IMR-90 (cell line): ENCODE results near the gene KCNMB3. TPM values are rescaled to one million over a fixed set of nuclear protein-coding genes. Genes with fewer than 3 reads are reported as not detected.

Source experiments
- ATAC-seq: fragments of 200-7000 bp; cut with Tn5 transposase; 2 replicates; pipeline ENCODE4 v1.9.1; 2020; ENCODE audit warnings: low read depth, mild to moderate bottlenecking, moderate library complexity
- BruUV-seq: library from RNA; stranded (reverse); fragments of 400-500 nt; replicated peaks from 2 replicates; lab custom pipeline; 2021; lab: Mats Ljungman, UMichigan
- CTCF ChIA-PET: fragments of 300-600 bp; formaldehyde crosslinking; extraction: SDS; loops from one replicate; lab custom pipeline; 2021; ENCODE audit warnings: antibody characterized with exemption; lab: Yijun Ruan, JAX
- POLR2A ChIA-PET: fragments of 300-600 bp; sonication (Branson Sonifier 250); formaldehyde crosslinking; loops from one replicate; lab custom pipeline; 2022; ENCODE audit warnings: antibody characterized with exemption; ENCODE audit not compliant: unreplicated experiment; lab: Charles Lee
- DNase-seq: peaks from one replicate; pipeline ENCODE4 v3.0.0; 2013
- H2AFZ ChIP-seq: replicated peaks from 2 replicates; pipeline ENCODE3; 2013; ENCODE audit warnings: low read length, mild to moderate bottlenecking; ENCODE audit not compliant: poor library complexity
- H2AK5ac ChIP-seq: 2 replicates; pipeline ENCODE4 v1.6.1; 2013; ENCODE audit warnings: low read depth, low read length, inconsistent platforms
- H2AK9ac ChIP-seq: replicated peaks from 2 replicates; pipeline ENCODE3; 2013; ENCODE audit warnings: mild to moderate bottlenecking, low read depth, low read length, moderate library complexity; ENCODE audit not compliant: poor library complexity
- H2BK120ac ChIP-seq: 2 replicates; pipeline ENCODE4 v1.6.1; 2013; ENCODE audit warnings: low read depth, low read length, inconsistent platforms
- H2BK15ac ChIP-seq: 3 replicates; pipeline ENCODE4 v1.6.1; 2013; ENCODE audit warnings: low read depth, low read length, inconsistent platforms
- H2BK20ac ChIP-seq: 2 replicates; pipeline ENCODE4 v1.6.1; 2013; ENCODE audit warnings: low read depth, mild to moderate bottlenecking, inconsistent platforms, low read length, moderate library complexity
- H2BK5ac ChIP-seq: 2 replicates; pipeline ENCODE4 v1.6.1; 2013; ENCODE audit warnings: mild to moderate bottlenecking, low read depth, low read length, inconsistent platforms; ENCODE audit not compliant: poor library complexity, severe bottlenecking
- H3K14ac ChIP-seq: replicated peaks from 2 replicates; pipeline ENCODE4 v1.6.1; 2013; ENCODE audit warnings: low read depth, low read length, inconsistent platforms
- H3K18ac ChIP-seq: 2 replicates; pipeline ENCODE4 v1.6.1; 2013; ENCODE audit warnings: low read depth, low read length, control low read depth
- H3K23ac ChIP-seq: 2 replicates; pipeline ENCODE4 v1.6.1; 2013; ENCODE audit warnings: low read depth, low read length, inconsistent platforms
- H3K27ac ChIP-seq: 2 replicates; pipeline ENCODE4 v1.5.1; 2013; ENCODE audit warnings: mild to moderate bottlenecking, control low read depth, low read length; ENCODE audit not compliant: insufficient read depth
- H3K27me3 ChIP-seq: 2 replicates; pipeline ENCODE4 v1.6.1; 2013; ENCODE audit warnings: low read length; ENCODE audit not compliant: control insufficient read depth, insufficient read depth
- H3K36me3 ChIP-seq: 2 replicates; pipeline ENCODE4 v1.6.1; 2013; ENCODE audit warnings: low read length, mixed read lengths; ENCODE audit not compliant: control insufficient read depth, insufficient read depth
- H3K4ac ChIP-seq: 2 replicates; pipeline ENCODE4 v1.6.1; 2013; ENCODE audit warnings: low read depth, low read length, inconsistent platforms
- H3K4me1 ChIP-seq: 2 replicates; pipeline ENCODE4 v1.6.1; 2013; ENCODE audit warnings: low read length, mixed read lengths; ENCODE audit not compliant: control insufficient read depth, insufficient read depth
- H3K4me2 ChIP-seq: 2 replicates; pipeline ENCODE4 v1.6.1; 2013; ENCODE audit warnings: low read depth, mild to moderate bottlenecking, control low read depth, low read length, moderate library complexity
- H3K4me3 ChIP-seq: 2 replicates; pipeline ENCODE4 v1.5.1; 2013; ENCODE audit warnings: low read depth, mild to moderate bottlenecking, control low read depth, low read length, moderate library complexity; ENCODE audit not compliant: insufficient read depth
- H3K56ac ChIP-seq: 2 replicates; pipeline ENCODE4 v1.6.1; 2013; ENCODE audit warnings: low read length, inconsistent platforms; ENCODE audit not compliant: insufficient read depth; ENCODE audit errors: extremely low read depth
- H3K79me1 ChIP-seq, 2 experiments: 2 replicates each; pipeline ENCODE4 v1.6.1; 2013; ENCODE audit warnings: low read length in 2 of 2, inconsistent platforms in 1 of 2, low read depth in 1 of 2
- H3K9ac ChIP-seq: 2 replicates; pipeline ENCODE4 v1.6.1; 2013; ENCODE audit warnings: low read depth, low read length, control low read depth
- H3K9me1 ChIP-seq: 2 replicates; pipeline ENCODE4 v1.6.1; 2013; ENCODE audit warnings: low read length, inconsistent platforms; ENCODE audit not compliant: insufficient read depth
- H3K9me3 ChIP-seq: 2 replicates; pipeline ENCODE4 v1.6.1; 2013; ENCODE audit warnings: low read length; ENCODE audit not compliant: control insufficient read depth, insufficient read depth
- H4K20me1 ChIP-seq: 2 replicates; pipeline ENCODE4 v1.6.1; 2013; ENCODE audit warnings: low read length, inconsistent platforms; ENCODE audit not compliant: insufficient read depth
- H4K5ac ChIP-seq: 2 replicates; pipeline ENCODE4 v1.6.1; 2013; ENCODE audit warnings: mild to moderate bottlenecking, low read depth, low read length, control low read depth
- H4K8ac ChIP-seq, 2 experiments: 2 replicates each; pipeline ENCODE4 v1.6.1; 2013; ENCODE audit warnings: low read depth in 2 of 2, low read length in 2 of 2, control low read depth in 1 of 2, inconsistent platforms in 1 of 2
- H4K91ac ChIP-seq: 2 replicates; pipeline ENCODE4 v1.6.1; 2013; ENCODE audit warnings: low read depth, low read length, inconsistent platforms; ENCODE audit not compliant: insufficient read depth
- CHD1 ChIP-seq: IDR thresholded peaks from 2 replicates; pipeline ENCODE4 v1.6.1; 2012; ENCODE audit warnings: low read depth, low read length, improper control_type of control experiment
- MAFK ChIP-seq: IDR thresholded peaks from 2 replicates; pipeline ENCODE4 v1.6.1; 2012; ENCODE audit warnings: low read depth, low read length, improper control_type of control experiment
- MXI1 ChIP-seq: IDR thresholded peaks from 2 replicates; pipeline ENCODE4 v1.6.1; 2012; ENCODE audit warnings: low read depth, mild to moderate bottlenecking, low read length, moderate library complexity, borderline replicate concordance
- WGBS, 2 experiments: methylation state at CpG; one replicate each; pipeline versions ENCODE4 v1.1.5 to v1.1.7; 2013; ENCODE audit warnings: missing lambda C conversion rate in 2 of 2; ENCODE audit not compliant: insufficient read length in 1 of 2; ENCODE audit errors: extremely low coverage in 2 of 2; 5-methylcytosine and 5-hydroxymethylcytosine counted together
- dilution Hi-C: fragments of 300-500 bp; cut with HindIII; formaldehyde crosslinking; loops from one replicate; pipeline ENCODE4 v1.14.3; 2018; ENCODE audit warnings: low sequenced_read_pairs; ENCODE audit not compliant: unreplicated experiment
- in situ Hi-C: fragments of 300-500 bp; cut with MboI; formaldehyde crosslinking; loops from 3 replicates; pipeline ENCODE4 v1.14.3; 2019; ENCODE audit warnings: low sequenced_read_pairs, inconsistent platforms, mixed read lengths
- intact Hi-C: fragments of 100-400 bp; cut with micrococcal nuclease; formaldehyde crosslinking; loops from 2 replicates; pipeline ENCODE4 v1.10.0; 2022
- polyA plus RNA-seq, 3 experiments: library from polyadenylated mRNA; depleted of rRNA; stranded (reverse); fragments of >200 nt; gene quantifications; 2 replicates each; pipeline ENCODE4 v1.2.3, GENCODE V29; 2012; ENCODE audit warnings: low replicate concordance in 1 of 3
- total RNA-seq: library from RNA; depleted of rRNA; stranded (reverse); fragments of >200 nt; gene quantifications from 2 replicates; pipeline ENCODE4 v1.2.3, GENCODE V29; 2012

KCNMB3 gene
- total and polyA plus RNA-seq, 2 of the 4 experiments (the other 2 are of a cell fraction): 0.72 to 1.2 TPM

- no TSS peak for BruUV-seq
- no peak overlapping the region for H3K56ac ChIP-seq
These were observed 17.6 kb upstream of the KCNMB3 start for GRCh38 chr3:179268400-179269051.

More at GRCh38 chr3:179268400-179269051, 17.6 kb upstream of the KCNMB3 start:
- H3K18ac ChIP-seq: no peak overlapping the region
- H3K4me2 ChIP-seq: no peak overlapping the region
- H3K9me3 ChIP-seq: no peaks in the 10 kb centered on the region
- no peak overlapping the region for H4K8ac ChIP-seq
- DNase-seq (no peak), ATAC-seq (no peak)
- H3K36me3 ChIP-seq: no peaks in the 10 kb centered on the region
- H4K91ac ChIP-seq: no peak overlapping the region
- intact Hi-C loops: no loop called here
- H2BK120ac ChIP-seq: no peak overlapping the region
- H2AK9ac ChIP-seq: no peak overlapping the region
- H3K9me1 ChIP-seq: no peaks in the 10 kb centered on the region
- no peak overlapping the region for H3K9ac ChIP-seq
- no peak overlapping the region for H2BK20ac ChIP-seq
- no peak overlapping the region for H3K4ac ChIP-seq
- no peak overlapping the region for H2BK5ac ChIP-seq
- no peak overlapping the region for H2AK5ac ChIP-seq
- peaks cover 3% of the 10 kb centered on the region; the same call in 1 of the 2 replicates for H3K27me3 ChIP-seq
- no peak overlapping the region for H4K5ac ChIP-seq
- H2AFZ ChIP-seq: no peak overlapping the region
- in situ Hi-C loops: no loop called here
- dilution Hi-C loops: no loop called here
- H3K14ac ChIP-seq: no peak overlapping the region
- ChIA-PET CTCF (interaction anchor here (1.0 kb wide), 1 partner anchor 22 kb away, joined by 3 read pairs; no protein-coding TSS in a partner anchor), POLR2A (no interaction called here)
- H3K27ac ChIP-seq: no peak overlapping the region
- TF ChIP-seq MAFK (no peak), MXI1 (no peak), CHD1 (no peak)
- H3K23ac ChIP-seq: no peak overlapping the region
- H3K79me1 ChIP-seq: no peaks in the 10 kb centered on the region
- H3K4me1 ChIP-seq: peaks cover 2% of the 10 kb centered on the region; the same call in 1 of the 2 replicates
- no peak overlapping the region for H3K4me3 ChIP-seq
- no CpG with 5 or more reads among the region's 4 CpGs for WGBS, 2 experiments
- H2BK15ac ChIP-seq: no peak overlapping the region
- H4K20me1 ChIP-seq: no peaks in the 10 kb centered on the region
